AG04450 (cell line): ENCODE data around the gene ZNHIT2. TPM values are rescaled to one million over a fixed set of nuclear protein-coding genes. Genes with fewer than 3 reads are reported as not detected.
A peak's percentile ranks its signal among the peaks of the same experiment; 100 is the strongest.

ENCODE experiments used
- CTCF ChIA-PET: fragments of 300-600, 350-600 bp; formaldehyde crosslinking; extraction: SDS; loops from one replicate; lab custom pipeline; 2022; ENCODE audit warnings: antibody characterized with exemption, inconsistent platforms; lab: Charles Lee
- POLR2A ChIA-PET: fragments of 350-600 bp; formaldehyde crosslinking; extraction: SDS; loops from one replicate; lab custom pipeline; 2021; ENCODE audit warnings: antibody characterized with exemption, inconsistent platforms; lab: Yijun Ruan, JAX
- DNase-seq: peaks from one replicate; pipeline ENCODE4 v3.0.0-alpha.2; 2011; ENCODE audit warnings: low read depth, low spot score
- H3K27ac ChIP-seq: one replicate; pipeline ENCODE4 v1.5.1; 2012; ENCODE audit warnings: low read depth, low read length, control low read depth
- H3K27me3 ChIP-seq: one replicate; pipeline ENCODE4 v1.6.0; 2012; ENCODE audit warnings: low read length; ENCODE audit not compliant: control insufficient read depth, insufficient read depth
- H3K4me3 ChIP-seq: 2 replicates; pipeline ENCODE4 v1.5.1; 2011; ENCODE audit warnings: mild to moderate bottlenecking, low read depth, low read length, control low read depth
- H3K9me3 ChIP-seq: 2 replicates; pipeline ENCODE4 v1.5.1; 2012; ENCODE audit warnings: low read length; ENCODE audit not compliant: control insufficient read depth, insufficient read depth
- polyA plus RNA-seq: library from polyadenylated mRNA; depleted of rRNA; stranded (reverse); fragments of >200 nt; gene quantifications from 2 replicates; pipeline ENCODE4 v1.2.3, GENCODE V29; 2011
- TF ChIP-seq, protein P1 (sequence below): IDR thresholded peaks from 2 replicates; pipeline ENCODE4 v1.5.1; 2011; ENCODE audit warnings: low read depth, low read length, control low read depth, inconsistent platforms

Gene ZNHIT2
- polyA plus RNA-seq, 1 experiment, result 3.1 TPM

GRCh38 chr11:65129649-65130441 lies 12.3 kb upstream of the ZNHIT2 start:
- POLR2A ChIA-PET, result interaction anchor here (1.4 kb wide), 1 partner anchor 8 kb away, joined by 4 read pairs; the partner anchor contains the start of genes FAU and MRPL49
- CTCF ChIA-PET, result interaction anchor here (1.1 to 2.1 kb wide), 2 partner anchors 13 to 17 kb away, joined by 4 to 5 read pairs; partner anchors contain the start of gene ZNHIT2
- Histone ChIP-seq H3K27ac (no peak overlapping the region), H3K4me3 (no peak overlapping the region), H3K9me3 (no peaks in the 10 kb centered on the region; the same call in 1 of the 2 replicates), H3K27me3 (no peaks in the 10 kb centered on the region)
- no peak for DNase-seq
- TF ChIP-seq, protein P1, sequence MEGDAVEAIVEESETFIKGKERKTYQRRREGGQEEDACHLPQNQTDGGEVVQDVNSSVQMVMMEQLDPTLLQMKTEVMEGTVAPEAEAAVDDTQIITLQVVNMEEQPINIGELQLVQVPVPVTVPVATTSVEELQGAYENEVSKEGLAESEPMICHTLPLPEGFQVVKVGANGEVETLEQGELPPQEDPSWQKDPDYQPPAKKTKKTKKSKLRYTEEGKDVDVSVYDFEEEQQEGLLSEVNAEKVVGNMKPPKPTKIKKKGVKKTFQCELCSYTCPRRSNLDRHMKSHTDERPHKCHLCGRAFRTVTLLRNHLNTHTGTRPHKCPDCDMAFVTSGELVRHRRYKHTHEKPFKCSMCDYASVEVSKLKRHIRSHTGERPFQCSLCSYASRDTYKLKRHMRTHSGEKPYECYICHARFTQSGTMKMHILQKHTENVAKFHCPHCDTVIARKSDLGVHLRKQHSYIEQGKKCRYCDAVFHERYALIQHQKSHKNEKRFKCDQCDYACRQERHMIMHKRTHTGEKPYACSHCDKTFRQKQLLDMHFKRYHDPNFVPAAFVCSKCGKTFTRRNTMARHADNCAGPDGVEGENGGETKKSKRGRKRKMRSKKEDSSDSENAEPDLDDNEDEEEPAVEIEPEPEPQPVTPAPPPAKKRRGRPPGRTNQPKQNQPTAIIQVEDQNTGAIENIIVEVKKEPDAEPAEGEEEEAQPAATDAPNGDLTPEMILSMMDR, result no peak

- ChIA-PET CTCF (interaction anchor here (1.1 kb wide), 1 partner anchor 16 kb away, joined by 4 read pairs; no protein-coding TSS in a partner anchor), POLR2A (no interaction called here)
- Histone ChIP-seq H3K4me3 (no peak overlapping the region), H3K27ac (peak overlapping the region; percentile 21), H3K27me3 (no peaks in the 10 kb centered on the region), H3K9me3 (no peaks in the 10 kb centered on the region; the same call in 1 of the 2 replicates)
- DNase-seq, result no peak
- TF ChIP-seq, protein P1, result no peak
Observed at GRCh38 chr11:65128182-65129145, 11.0 kb upstream of the ZNHIT2 start.

GRCh38 chr11:65127473-65128181 lies 10.1 kb upstream of the ZNHIT2 start:
- Histone ChIP-seq H3K27me3 (no peaks in the 10 kb centered on the region), H3K9me3 (no peaks in the 10 kb centered on the region; the same call in 1 of the 2 replicates), H3K4me3 (no peak overlapping the region), H3K27ac (peak overlapping the region; percentile 21)
- ChIA-PET CTCF (no interaction called here), POLR2A (no interaction called here)
- no peak for DNase-seq
- TF ChIP-seq, protein P1, result no peak

DNA sequence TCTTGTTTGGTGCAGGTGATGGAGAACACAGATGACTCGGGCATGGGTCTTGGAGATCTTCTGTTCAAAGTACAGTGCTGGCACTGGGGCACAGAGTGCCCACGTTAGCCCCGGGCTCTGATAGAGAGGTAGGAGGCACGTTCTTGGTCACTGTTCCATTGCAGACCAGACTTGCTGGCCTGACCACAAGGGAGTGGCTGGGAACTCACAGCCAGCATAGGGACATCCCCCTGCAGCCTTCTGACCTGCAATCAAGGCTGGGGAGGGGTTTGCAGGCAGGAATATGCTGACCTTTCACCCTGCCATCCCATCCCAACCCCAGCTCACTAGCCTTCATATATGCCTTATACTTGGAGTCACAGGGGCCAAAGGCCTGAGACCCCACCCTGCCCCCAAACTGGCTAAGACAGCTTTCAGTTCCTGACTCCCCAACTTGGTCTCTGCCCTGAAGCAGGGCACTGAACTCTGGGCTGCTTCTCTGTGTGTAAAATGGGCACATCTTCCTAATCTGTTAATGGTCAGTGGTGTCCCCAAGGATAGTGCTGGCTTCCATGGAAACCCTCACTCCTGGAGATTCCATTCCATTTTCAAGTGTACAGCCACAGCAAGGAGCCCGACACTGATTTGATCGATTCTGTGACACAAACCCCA lies 9.2 kb upstream of the ZNHIT2 start:
- Histone ChIP-seq H3K9me3 (no peaks in the 10 kb centered on the region; the same call in 1 of the 2 replicates), H3K27ac (no peak overlapping the region), H3K4me3 (no peak overlapping the region), H3K27me3 (no peaks in the 10 kb centered on the region)
- ChIA-PET POLR2A (interaction anchor here (1.1 kb wide), 1 partner anchor 8 kb away, joined by 3 read pairs; no protein-coding TSS in a partner anchor), CTCF (no interaction called here)
- TF ChIP-seq, protein P1, result no peak
- no peak for DNase-seq
